ENCODE results near the gene FAM217A. TPM values are rescaled to one million over a fixed set of nuclear protein-coding genes. Genes with fewer than 3 reads are reported as not detected.
A peak's percentile ranks its signal among the peaks of the same experiment; 100 is the strongest.

The FAM217A gene
- total and polyA plus RNA-seq, 2 of the 8 experiments (the other 6 are each of a cell fraction or from before 2014, with no cell fraction given), result 0.03 TPM; not detected in 1

DNA sequence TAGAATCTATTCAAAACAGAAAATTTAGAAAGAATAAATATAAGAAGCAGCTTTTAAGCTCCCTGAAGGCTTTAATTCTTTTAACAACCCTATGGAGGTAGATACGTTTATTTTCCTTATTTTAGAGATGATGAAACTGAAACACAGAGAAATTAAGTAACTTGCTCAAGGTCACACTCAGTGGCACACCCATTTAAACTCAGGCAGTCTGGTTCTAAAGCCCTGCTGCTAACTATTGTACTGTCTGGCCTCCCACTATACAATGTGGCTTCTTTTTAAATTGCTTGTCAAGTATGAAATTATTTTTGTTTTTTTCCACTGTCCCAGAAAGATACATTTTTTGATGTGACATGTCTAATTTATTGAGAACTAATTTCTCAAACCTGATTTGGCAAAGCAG, 55.7 kb downstream of the FAM217A start:
- peak overlapping the region in 1 of 4 experiments; percentile 94; a peak in 2 of 8 replicates for H3K4me3 ChIP-seq (ENCODE audit: extremely low read depth in 1 of 4, insufficient read depth in 2 of 4, low read depth in 3 of 4, low read length in 4 of 4)
- WGBS, 2 experiments (ENCODE audit: extremely low coverage in 1 of 2, insufficient coverage in 1 of 2, insufficient read length in 1 of 2, insufficient replicate concordance in 2 of 2, low coverage in 1 of 2, low lambda C conversion rate in 2 of 2, missing lambda C conversion rate in 1 of 2), result 81% methylated on average over 1 of the region's 1 CpG; no CpG with 5 or more reads in 1 of the 2 experiments
- TF ChIP-seq CHD2 (IDR thresholded peaks at IDR 0.05; ENCODE audit: low read length) (no peak), POLR2A (IDR thresholded peaks at IDR 0.05; ENCODE audit: control extremely low read depth in 1 of 2, low read depth in 2 of 2, low read length in 2 of 2) (no peak), EZH2 (IDR thresholded peaks at IDR 0.05; ENCODE audit: low read depth, low read length, severe bottlenecking) (no peak), HDAC6 (IDR thresholded peaks at IDR 0.05; ENCODE audit: low read depth, low read length) (no peak), POLR2AphosphoS5 (IDR thresholded peaks at IDR 0.05; ENCODE audit: low read depth, low read length) (no peak), CBX8 (IDR thresholded peaks at IDR 0.05; ENCODE audit: borderline replicate concordance, low read depth, low read length) (no peak), SAP30 (IDR thresholded peaks at IDR 0.05; ENCODE audit: insufficient read depth, insufficient replicate concordance, low read length) (no peak), CHD1 (IDR thresholded peaks at IDR 0.05; ENCODE audit: low read depth, low read length) (no peak), SP1 (IDR thresholded peaks at IDR 0.05; ENCODE audit: low read depth, low read length) (no peak), EP300 (IDR thresholded peaks at IDR 0.05; ENCODE audit: borderline replicate concordance in 1 of 2, low read depth in 2 of 2, low read length in 2 of 2) (no peak)
- TF ChIP-seq, protein P1, sequence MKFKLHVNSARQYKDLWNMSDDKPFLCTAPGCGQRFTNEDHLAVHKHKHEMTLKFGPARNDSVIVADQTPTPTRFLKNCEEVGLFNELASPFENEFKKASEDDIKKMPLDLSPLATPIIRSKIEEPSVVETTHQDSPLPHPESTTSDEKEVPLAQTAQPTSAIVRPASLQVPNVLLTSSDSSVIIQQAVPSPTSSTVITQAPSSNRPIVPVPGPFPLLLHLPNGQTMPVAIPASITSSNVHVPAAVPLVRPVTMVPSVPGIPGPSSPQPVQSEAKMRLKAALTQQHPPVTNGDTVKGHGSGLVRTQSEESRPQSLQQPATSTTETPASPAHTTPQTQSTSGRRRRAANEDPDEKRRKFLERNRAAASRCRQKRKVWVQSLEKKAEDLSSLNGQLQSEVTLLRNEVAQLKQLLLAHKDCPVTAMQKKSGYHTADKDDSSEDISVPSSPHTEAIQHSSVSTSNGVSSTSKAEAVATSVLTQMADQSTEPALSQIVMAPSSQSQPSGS (IDR thresholded peaks at IDR 0.05; ENCODE audit: low read length), result no peak
- TF ChIP-seq, protein P2, sequence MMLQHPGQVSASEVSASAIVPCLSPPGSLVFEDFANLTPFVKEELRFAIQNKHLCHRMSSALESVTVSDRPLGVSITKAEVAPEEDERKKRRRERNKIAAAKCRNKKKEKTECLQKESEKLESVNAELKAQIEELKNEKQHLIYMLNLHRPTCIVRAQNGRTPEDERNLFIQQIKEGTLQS (IDR thresholded peaks at IDR 0.05; ENCODE audit: insufficient read depth, low read depth, low read length), result no peak

More for the DNA sequence above, 55.7 kb downstream of the FAM217A start:
- no peak overlapping the region for H2BK15ac ChIP-seq (ENCODE audit: low read length)
- peaks cover 4 to 14% (median 6%) of the 10 kb centered on the region in 4 experiments; a peak in 6 of 7 replicates for H3K4me1 ChIP-seq (replicated peaks in 1 of 4; ENCODE audit: control insufficient read depth in 3 of 4, insufficient read depth in 4 of 4, low read length in 3 of 4)
- no peak overlapping the region for H4K5ac ChIP-seq (ENCODE audit: insufficient read length, low read depth, low read length)
- H3K27ac ChIP-seq (ENCODE audit: low read depth, low read length), result no peak overlapping the region
- H3K23me2 ChIP-seq (ENCODE audit: low read depth, low read length), result peaks cover 2% of the 10 kb centered on the region
- peaks cover 2% of the 10 kb centered on the region for H3K79me1 ChIP-seq (ENCODE audit: low read depth, low read length)
- H3K14ac ChIP-seq (ENCODE audit: insufficient read length), result no peak overlapping the region
- no peak overlapping the region for H4K8ac ChIP-seq (ENCODE audit: extremely low read depth, insufficient read depth, low read length)
- H3K18ac ChIP-seq (ENCODE audit: extremely low read depth, low read length), result no peak overlapping the region
- H2BK12ac ChIP-seq (ENCODE audit: low read depth, low read length), result no peak overlapping the region
- FAIRE-seq, result no peak
- H2BK120ac ChIP-seq (replicated peaks; ENCODE audit: low read depth, low read length), result no peak overlapping the region
- H3K79me2 ChIP-seq (ENCODE audit: control insufficient read depth in 1 of 2, insufficient read depth in 2 of 2, low read length in 2 of 2), result peaks cover 57 to 67% of the 10 kb centered on the region in 2 experiments
- H3K36me3 ChIP-seq (ENCODE audit: control insufficient read depth in 2 of 4, insufficient read depth in 4 of 4, low read length in 3 of 4), result peaks cover 0 to 8% (median under 1%) of the 10 kb centered on the region in 4 experiments; a peak in 1 of 8 replicates
- POLR2A ChIA-PET (ENCODE audit: partially characterized antibody), result interaction anchor here (3.8 kb wide), 1 partner anchor 112 kb away, joined by 17 read pairs; the partner anchor contains the start of gene ECI2
- H3K4me2 ChIP-seq (ENCODE audit: insufficient read depth in 1 of 2, low read depth in 2 of 2, low read length in 2 of 2), result peak overlapping the region in 1 of 2 experiments; percentile 89; a peak in 1 of 4 replicates
- no peaks in the 10 kb centered on the region for H3K9me3 ChIP-seq (ENCODE audit: insufficient read depth in 2 of 2, low read depth in 1 of 2, low read length in 1 of 2)
- H3K9ac ChIP-seq (replicated peaks in 1 of 4; ENCODE audit: extremely low read depth in 1 of 4, low read depth in 3 of 4, low read length in 3 of 4), result no peak overlapping the region
- H3K56ac ChIP-seq (replicated peaks; ENCODE audit: insufficient read length, low read depth, low read length), result no peak overlapping the region
- H2AK5ac ChIP-seq (ENCODE audit: low read depth, low read length), result no peak overlapping the region
- H4K91ac ChIP-seq (replicated peaks; ENCODE audit: insufficient read length, low read length), result no peak overlapping the region
- CTCF ChIA-PET (ENCODE audit: partially characterized antibody), result interaction anchor here (0.9 kb wide), 1 partner anchor 174 kb away, joined by 3 read pairs; the partner anchor contains the start of gene FAM50B
- no peak overlapping the region for H2BK5ac ChIP-seq (ENCODE audit: low read depth, low read length)
- H4K20me1 ChIP-seq (replicated peaks in 1 of 2; ENCODE audit: control insufficient read depth in 1 of 2, insufficient read depth in 2 of 2, low read length in 2 of 2), result peaks cover 9 to 10% of the 10 kb centered on the region in 2 experiments
- DNase-seq (ENCODE audit: low read depth in 1 of 2, low spot score in 2 of 2), result no peak
- H2AFZ ChIP-seq (ENCODE audit: low read length), result no peak overlapping the region
- H3K27me3 ChIP-seq (replicated peaks in 1 of 4; ENCODE audit: control insufficient read depth in 3 of 4, extremely low read depth in 1 of 4, insufficient read depth in 3 of 4, low read length in 3 of 4), result no peaks in the 10 kb centered on the region
- H2BK20ac ChIP-seq (ENCODE audit: low read length), result no peak overlapping the region
- H3K4ac ChIP-seq (replicated peaks; ENCODE audit: insufficient read length, low read depth, low read length), result no peak overlapping the region
- H3K23ac ChIP-seq (ENCODE audit: insufficient read length), result no peak overlapping the region

Data from H1 (cell line).